Panc1 (cell line): Measurements from ENCODE around the gene MTMR11. TPM values are rescaled to one million over a fixed set of nuclear protein-coding genes. Genes with fewer than 3 reads are reported as not detected.

ENCODE experiments used
- ATAC-seq: fragments of 200-7000 bp; cut with Tn5 transposase; 2 replicates; pipeline ENCODE4 v1.9.1; 2020; ENCODE audit warnings: mild to moderate bottlenecking, moderate library complexity
- BruUV-seq: library from RNA; stranded (reverse); fragments of 400-500 nt; replicated peaks from 2 replicates; lab custom pipeline; 2021; lab: Mats Ljungman, UMichigan
- CTCF ChIA-PET: fragments of 300-600 bp; sonication (Branson Sonifier 250); formaldehyde crosslinking; loops from one replicate; lab custom pipeline; 2022; ENCODE audit warnings: antibody characterized with exemption; lab: Charles Lee
- POLR2A ChIA-PET: fragments of 300-600 bp; sonication (Branson Sonifier 250); formaldehyde crosslinking; loops from one replicate; lab custom pipeline; 2022; ENCODE audit warnings: antibody characterized with exemption; lab: Charles Lee
- DNase-seq: peaks from one replicate; pipeline ENCODE4 v3.0.0-alpha.2; 2010; ENCODE audit warnings: low read depth, low spot score
- H3K27ac ChIP-seq: 2 replicates; pipeline ENCODE4 v1.5.1; 2011; ENCODE audit warnings: mild to moderate bottlenecking, low read length, inconsistent platforms
- H3K27me3 ChIP-seq: fragments of 200-500 bp; sonication (Bioruptor generic); 2 replicates; pipeline ENCODE4 v1.6.0; 2014; ENCODE audit warnings: low read length, inconsistent platforms; ENCODE audit not compliant: control insufficient read depth, insufficient read depth
- H3K36me3 ChIP-seq: fragments of 200-500 bp; sonication (Bioruptor generic); 2 replicates; pipeline ENCODE4 v1.5.1; 2014; ENCODE audit warnings: inconsistent platforms, mild to moderate bottlenecking, low read length, moderate library complexity; ENCODE audit not compliant: control insufficient read depth, insufficient read depth
- H3K4me1 ChIP-seq: 2 replicates; pipeline ENCODE4 v1.5.1; 2011; ENCODE audit warnings: inconsistent platforms, mild to moderate bottlenecking, low read length, moderate library complexity; ENCODE audit not compliant: control insufficient read depth, insufficient read depth
- H3K4me3 ChIP-seq, 2 experiments: 2 replicates each; pipeline ENCODE4 v1.5.1; 2011 to 2012; ENCODE audit warnings: low read depth in 2 of 2, low read length in 2 of 2, mild to moderate bottlenecking in 2 of 2, inconsistent platforms in 1 of 2, moderate library complexity in 1 of 2
- H3K9me3 ChIP-seq: fragments of 200-500 bp; sonication (Bioruptor generic); 2 replicates; pipeline ENCODE4 v1.5.1; 2014; ENCODE audit warnings: low read depth, mild to moderate bottlenecking, inconsistent platforms, low read length, moderate library complexity; ENCODE audit not compliant: control insufficient read depth, insufficient read depth
- POLR2AphosphoS5 ChIP-seq: IDR thresholded peaks from 2 replicates; pipeline ENCODE4 v1.6.1; 2012; ENCODE audit warnings: mild to moderate bottlenecking, low read depth, low read length, moderate library complexity
- SIN3A ChIP-seq: IDR thresholded peaks from 2 replicates; pipeline ENCODE4 v1.6.1; 2012; ENCODE audit warnings: low read depth, mild to moderate bottlenecking, low read length, moderate library complexity, borderline replicate concordance; ENCODE audit not compliant: insufficient read depth
- TCF7L2 ChIP-seq: IDR thresholded peaks from 2 replicates; pipeline ENCODE4 v1.6.1; 2011; ENCODE audit warnings: mild to moderate bottlenecking, low read depth, low read length, inconsistent platforms
- in situ Hi-C: cut with HindIII; loops from 2 replicates; pipeline ENCODE4 v1.10.0; 2016; ENCODE audit warnings: low sequenced_read_pairs, low pct_unique_long_range_greater_than_20kb
- intact Hi-C: fragments of 100-400 bp; cut with micrococcal nuclease; formaldehyde crosslinking; loops from one replicate; pipeline ENCODE4 v1.10.0; 2022; ENCODE audit not compliant: unreplicated experiment
- total RNA-seq: library from RNA; stranded (reverse); gene quantifications from one replicate; pipeline ENCODE4 v1.2.1, GENCODE V29; 2021; ENCODE audit not compliant: unreplicated experiment
- TF ChIP-seq, protein P1 (sequence below): fragments of 450-650 bp; IDR thresholded peaks from 2 replicates; pipeline ENCODE4 v1.5.1; 2017; ENCODE audit warnings: mild to moderate bottlenecking
- TF ChIP-seq, protein P2 (sequence below), 2 experiments: IDR thresholded peaks; 2 replicates each; pipeline ENCODE4 v1.6.1; 2011 to 2012; ENCODE audit warnings: low read depth in 2 of 2, control low read depth in 1 of 2, low read length in 1 of 2, mild to moderate bottlenecking in 1 of 2, moderate library complexity in 1 of 2; ENCODE audit not compliant: insufficient read depth in 1 of 2

MTMR11 gene
- total RNA-seq, 1 experiment from 2014 or later, result 12.0 TPM

GRCh38 chr1:149965440-149965839 lies 28.8 kb upstream of the MTMR11 start:
- Histone ChIP-seq H3K36me3 (peaks cover 7% of the 10 kb centered on the region; the same call in 1 of the 2 replicates), H3K27me3 (no peaks in the 10 kb centered on the region), H3K27ac (no peak overlapping the region), H3K9me3 (no peaks in the 10 kb centered on the region), H3K4me1 (no peaks in the 10 kb centered on the region), H3K4me3 (no peak overlapping the region)
- intact Hi-C loops, result no loop called here
- TF ChIP-seq, protein P1, sequence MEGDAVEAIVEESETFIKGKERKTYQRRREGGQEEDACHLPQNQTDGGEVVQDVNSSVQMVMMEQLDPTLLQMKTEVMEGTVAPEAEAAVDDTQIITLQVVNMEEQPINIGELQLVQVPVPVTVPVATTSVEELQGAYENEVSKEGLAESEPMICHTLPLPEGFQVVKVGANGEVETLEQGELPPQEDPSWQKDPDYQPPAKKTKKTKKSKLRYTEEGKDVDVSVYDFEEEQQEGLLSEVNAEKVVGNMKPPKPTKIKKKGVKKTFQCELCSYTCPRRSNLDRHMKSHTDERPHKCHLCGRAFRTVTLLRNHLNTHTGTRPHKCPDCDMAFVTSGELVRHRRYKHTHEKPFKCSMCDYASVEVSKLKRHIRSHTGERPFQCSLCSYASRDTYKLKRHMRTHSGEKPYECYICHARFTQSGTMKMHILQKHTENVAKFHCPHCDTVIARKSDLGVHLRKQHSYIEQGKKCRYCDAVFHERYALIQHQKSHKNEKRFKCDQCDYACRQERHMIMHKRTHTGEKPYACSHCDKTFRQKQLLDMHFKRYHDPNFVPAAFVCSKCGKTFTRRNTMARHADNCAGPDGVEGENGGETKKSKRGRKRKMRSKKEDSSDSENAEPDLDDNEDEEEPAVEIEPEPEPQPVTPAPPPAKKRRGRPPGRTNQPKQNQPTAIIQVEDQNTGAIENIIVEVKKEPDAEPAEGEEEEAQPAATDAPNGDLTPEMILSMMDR, result no peak
- TF ChIP-seq SIN3A (no peak), TCF7L2 (no peak), POLR2AphosphoS5 (no peak)
- TF ChIP-seq, protein P2, sequence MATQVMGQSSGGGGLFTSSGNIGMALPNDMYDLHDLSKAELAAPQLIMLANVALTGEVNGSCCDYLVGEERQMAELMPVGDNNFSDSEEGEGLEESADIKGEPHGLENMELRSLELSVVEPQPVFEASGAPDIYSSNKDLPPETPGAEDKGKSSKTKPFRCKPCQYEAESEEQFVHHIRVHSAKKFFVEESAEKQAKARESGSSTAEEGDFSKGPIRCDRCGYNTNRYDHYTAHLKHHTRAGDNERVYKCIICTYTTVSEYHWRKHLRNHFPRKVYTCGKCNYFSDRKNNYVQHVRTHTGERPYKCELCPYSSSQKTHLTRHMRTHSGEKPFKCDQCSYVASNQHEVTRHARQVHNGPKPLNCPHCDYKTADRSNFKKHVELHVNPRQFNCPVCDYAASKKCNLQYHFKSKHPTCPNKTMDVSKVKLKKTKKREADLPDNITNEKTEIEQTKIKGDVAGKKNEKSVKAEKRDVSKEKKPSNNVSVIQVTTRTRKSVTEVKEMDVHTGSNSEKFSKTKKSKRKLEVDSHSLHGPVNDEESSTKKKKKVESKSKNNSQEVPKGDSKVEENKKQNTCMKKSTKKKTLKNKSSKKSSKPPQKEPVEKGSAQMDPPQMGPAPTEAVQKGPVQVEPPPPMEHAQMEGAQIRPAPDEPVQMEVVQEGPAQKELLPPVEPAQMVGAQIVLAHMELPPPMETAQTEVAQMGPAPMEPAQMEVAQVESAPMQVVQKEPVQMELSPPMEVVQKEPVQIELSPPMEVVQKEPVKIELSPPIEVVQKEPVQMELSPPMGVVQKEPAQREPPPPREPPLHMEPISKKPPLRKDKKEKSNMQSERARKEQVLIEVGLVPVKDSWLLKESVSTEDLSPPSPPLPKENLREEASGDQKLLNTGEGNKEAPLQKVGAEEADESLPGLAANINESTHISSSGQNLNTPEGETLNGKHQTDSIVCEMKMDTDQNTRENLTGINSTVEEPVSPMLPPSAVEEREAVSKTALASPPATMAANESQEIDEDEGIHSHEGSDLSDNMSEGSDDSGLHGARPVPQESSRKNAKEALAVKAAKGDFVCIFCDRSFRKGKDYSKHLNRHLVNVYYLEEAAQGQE (IDR thresholded peaks at IDR 0.05; ENCODE audit: insufficient read depth in 1 of 2, low read depth in 2 of 2, low read length in 1 of 2), result no peak
- ChIA-PET POLR2A (no interaction called here), CTCF (no interaction called here)
- in situ Hi-C loops, result no loop called here
- ATAC-seq (no peak), DNase-seq (no peak)
- BruUV-seq, result no TSS peak

DNA sequence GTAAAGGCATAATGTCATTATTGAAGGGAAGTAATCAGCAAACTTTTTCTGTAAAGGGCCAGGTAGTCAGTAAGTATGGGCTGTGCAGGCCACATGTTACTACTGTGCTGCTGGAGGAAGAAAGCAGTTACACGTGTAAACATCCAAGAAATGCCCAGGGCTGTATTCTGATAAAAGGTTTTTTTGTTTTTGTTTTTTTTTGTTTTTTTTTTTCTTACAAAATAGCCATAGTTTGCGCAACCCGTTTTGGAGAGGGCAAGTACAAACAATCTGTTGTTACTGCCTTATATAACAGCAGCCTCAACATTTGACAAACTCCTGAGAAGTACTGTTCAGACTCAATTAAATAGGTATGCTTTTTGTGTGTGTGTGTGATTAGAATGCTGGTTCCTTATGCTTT lies 26.7 kb upstream of the MTMR11 start:
- BruUV-seq, result TSS peak; percentile 22
- no peak for DNase-seq
- in situ Hi-C loops (no loop called here), intact Hi-C loops (loop anchor here (5.0 kb wide), 1 partner anchor 204 kb away; no protein-coding TSS in a partner anchor)
- ChIA-PET POLR2A (no interaction called here), CTCF (no interaction called here)
- H3K27ac ChIP-seq, result no peak overlapping the region
- H3K27me3 ChIP-seq, result no peaks in the 10 kb centered on the region
- TF ChIP-seq, protein P2 (IDR thresholded peaks at IDR 0.05; ENCODE audit: insufficient read depth in 1 of 2, low read depth in 2 of 2, low read length in 1 of 2), result no peak
- TF ChIP-seq TCF7L2, result no peak
- TF ChIP-seq SIN3A, result no peak
- TF ChIP-seq, protein P1, result no peak
- TF ChIP-seq POLR2AphosphoS5, result no peak
- no peaks in the 10 kb centered on the region for H3K9me3 ChIP-seq
- no peaks in the 10 kb centered on the region for H3K4me1 ChIP-seq
- peaks cover 7% of the 10 kb centered on the region for H3K36me3 ChIP-seq
- H3K4me3 ChIP-seq, result no peak overlapping the region
- ATAC-seq, result no peak
